ENCODE data around the gene TMEM95. TPM values are rescaled to one million over a fixed set of nuclear protein-coding genes. Genes with fewer than 3 reads are reported as not detected.

The TMEM95 gene
- total and polyA plus RNA-seq, 2 donors from 2014 or later: not detected

DNA sequence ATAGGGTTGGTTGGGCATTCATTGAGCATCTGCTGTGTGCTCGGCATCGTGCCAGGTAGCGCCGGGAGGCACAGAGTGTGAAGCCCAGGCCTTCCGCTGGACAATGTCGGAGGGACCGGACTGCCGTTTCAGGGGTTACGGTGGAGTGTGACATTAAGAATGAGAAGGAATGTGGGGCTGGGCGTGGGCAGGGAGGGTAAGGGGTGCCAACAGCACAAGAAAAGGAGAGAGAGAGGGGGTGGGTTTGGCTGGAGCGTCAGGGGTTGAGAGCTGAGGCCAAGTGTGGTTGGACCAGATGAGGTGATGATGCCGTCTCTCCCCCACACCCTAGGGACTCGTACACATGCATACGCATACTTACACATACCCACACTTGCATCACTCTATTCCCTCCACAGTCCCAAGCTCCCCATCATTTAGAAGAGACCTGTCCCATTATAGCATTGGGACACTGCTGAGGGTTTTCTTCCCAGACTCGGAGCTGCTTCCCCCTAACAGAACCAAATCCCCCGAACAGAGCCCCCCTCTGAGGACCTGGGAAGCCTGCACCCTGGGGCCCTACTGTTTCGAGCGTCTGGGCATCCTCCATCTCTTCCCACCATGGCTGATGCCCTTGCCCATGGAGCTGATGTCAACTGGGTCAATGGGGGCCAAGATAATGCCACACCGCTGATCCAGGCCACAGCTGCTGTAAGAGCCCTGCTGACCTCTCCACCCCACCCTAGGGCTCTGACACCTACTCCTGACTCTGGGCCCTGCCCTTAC, 6.3 kb upstream of the TMEM95 start:
- intact Hi-C loops (cut with DNase I): no loop called here
- no peak for FAIRE-seq

GRCh38 chr17:7351665-7352502, 3.1 kb upstream of the TMEM95 start, which contains the start of gene KCTD11:
TSS of gene KCTD11 (plus strand) at chr17:7352162.
- Histone ChIP-seq H3K4me1 (ENCODE audit: control insufficient read depth in 2 of 3, insufficient read depth in 2 of 3, low read depth in 1 of 3, low read length in 3 of 3) (peaks cover 3 to 25% (median 13%) of the 10 kb centered on the region in 3 donors), H3K27ac (ENCODE audit: low read depth in 2 of 2, low read length in 2 of 2) (peak within 1 kb of the TSS; percentile 97 to 98), H3K9ac (ENCODE audit: low read length in 3 of 3) (peak within 1 kb of the TSS; percentile 44 to 94 (median 94)), H3K27me3 (ENCODE audit: control insufficient read depth, insufficient read depth, low read length) (no peaks in the 10 kb centered on the region), H3K36me3 (ENCODE audit: control insufficient read depth in 2 of 3, insufficient read depth in 3 of 3, low read length in 3 of 3) (no peaks in the 10 kb centered on the region), H3K4me3 (ENCODE audit: low read length in 3 of 3) (peak within 1 kb of the TSS; percentile 63 to 88 (median 81)), H3K9me3 (ENCODE audit: control insufficient read depth in 2 of 3, insufficient read depth in 1 of 3, low read length in 3 of 3) (no peaks in the 10 kb centered on the region)
- intact Hi-C loops (cut with DNase I): no loop called here
- TF ChIP-seq, protein P1, sequence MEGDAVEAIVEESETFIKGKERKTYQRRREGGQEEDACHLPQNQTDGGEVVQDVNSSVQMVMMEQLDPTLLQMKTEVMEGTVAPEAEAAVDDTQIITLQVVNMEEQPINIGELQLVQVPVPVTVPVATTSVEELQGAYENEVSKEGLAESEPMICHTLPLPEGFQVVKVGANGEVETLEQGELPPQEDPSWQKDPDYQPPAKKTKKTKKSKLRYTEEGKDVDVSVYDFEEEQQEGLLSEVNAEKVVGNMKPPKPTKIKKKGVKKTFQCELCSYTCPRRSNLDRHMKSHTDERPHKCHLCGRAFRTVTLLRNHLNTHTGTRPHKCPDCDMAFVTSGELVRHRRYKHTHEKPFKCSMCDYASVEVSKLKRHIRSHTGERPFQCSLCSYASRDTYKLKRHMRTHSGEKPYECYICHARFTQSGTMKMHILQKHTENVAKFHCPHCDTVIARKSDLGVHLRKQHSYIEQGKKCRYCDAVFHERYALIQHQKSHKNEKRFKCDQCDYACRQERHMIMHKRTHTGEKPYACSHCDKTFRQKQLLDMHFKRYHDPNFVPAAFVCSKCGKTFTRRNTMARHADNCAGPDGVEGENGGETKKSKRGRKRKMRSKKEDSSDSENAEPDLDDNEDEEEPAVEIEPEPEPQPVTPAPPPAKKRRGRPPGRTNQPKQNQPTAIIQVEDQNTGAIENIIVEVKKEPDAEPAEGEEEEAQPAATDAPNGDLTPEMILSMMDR (IDR thresholded peaks at IDR 0.05; ENCODE audit: borderline replicate concordance, extremely low read depth, insufficient read depth): no peak
- FAIRE-seq: no peak
- peak; percentile 88 to 98 (median 93) for DNase-seq

More for the DNA sequence above, 6.3 kb upstream of the TMEM95 start:
- Histone ChIP-seq H3K27me3 (ENCODE audit: control insufficient read depth, insufficient read depth, low read length) (no peaks in the 10 kb centered on the region), H3K9me3 (ENCODE audit: control insufficient read depth in 2 of 3, insufficient read depth in 1 of 3, low read length in 3 of 3) (no peaks in the 10 kb centered on the region), H3K36me3 (ENCODE audit: control insufficient read depth in 2 of 3, insufficient read depth in 3 of 3, low read length in 3 of 3) (no peaks in the 10 kb centered on the region), H3K27ac (ENCODE audit: low read depth in 2 of 2, low read length in 2 of 2) (no peak overlapping the region), H3K4me3 (ENCODE audit: low read length in 3 of 3) (no peak overlapping the region), H3K4me1 (ENCODE audit: control insufficient read depth in 2 of 3, insufficient read depth in 2 of 3, low read depth in 1 of 3, low read length in 3 of 3) (peaks cover 3 to 19% (median 13%) of the 10 kb centered on the region in 3 donors), H3K9ac (ENCODE audit: low read length in 3 of 3) (no peak overlapping the region)
- TF ChIP-seq, protein P1 (IDR thresholded peaks at IDR 0.05; ENCODE audit: borderline replicate concordance, extremely low read depth, insufficient read depth): no peak
- DNase-seq: peak in 2 of 5 donors; percentile 66 to 67

- H3K36me3 ChIP-seq (ENCODE audit: control insufficient read depth in 2 of 3, insufficient read depth in 3 of 3, low read length in 3 of 3): no peaks in the 10 kb centered on the region
- H3K27me3 ChIP-seq (ENCODE audit: control insufficient read depth, insufficient read depth, low read length): no peaks in the 10 kb centered on the region
- H3K9ac ChIP-seq (ENCODE audit: low read length in 3 of 3): peak overlapping the region in 2 of 3 donors; percentile 92 to 94
- H3K27ac ChIP-seq (ENCODE audit: low read depth in 2 of 2, low read length in 2 of 2): peak overlapping the region; percentile 97 to 98
- DNase-seq: no peak
- intact Hi-C loops (cut with DNase I): no loop called here
- peak overlapping the region; percentile 62 to 88 (median 81) for H3K4me3 ChIP-seq (ENCODE audit: low read length in 3 of 3)
- TF ChIP-seq, protein P1 (IDR thresholded peaks at IDR 0.05; ENCODE audit: borderline replicate concordance, extremely low read depth, insufficient read depth): peak; percentile 40
- no peak for FAIRE-seq
- H3K9me3 ChIP-seq (ENCODE audit: control insufficient read depth in 2 of 3, insufficient read depth in 1 of 3, low read length in 3 of 3): no peaks in the 10 kb centered on the region
- H3K4me1 ChIP-seq (ENCODE audit: control insufficient read depth in 2 of 3, insufficient read depth in 2 of 3, low read depth in 1 of 3, low read length in 3 of 3): peaks cover 3 to 25% (median 13%) of the 10 kb centered on the region in 3 donors
Observed at GRCh38 chr17:7352503-7352889, 2.5 kb upstream of the TMEM95 start.

All from kidney (tissue), 14 donors.